AG04449 (cell line): ENCODE measurements around the gene OMD.

Experiments used
- CTCF ChIA-PET: fragments of 350-600 bp; formaldehyde crosslinking; extraction: SDS; loops from one replicate; lab custom pipeline; 2021; ENCODE audit warnings: antibody characterized with exemption; lab: Yijun Ruan, JAX
- POLR2A ChIA-PET: fragments of 400-600, 350-600 bp; formaldehyde crosslinking; extraction: SDS; loops from one replicate; lab custom pipeline; 2020; ENCODE audit warnings: antibody characterized with exemption, inconsistent platforms; lab: Yijun Ruan, JAX
- DNase-seq: peaks from one replicate; pipeline ENCODE4 v3.0.0-alpha.2; 2010; ENCODE audit warnings: low read depth, low spot score
- H3K4me3 ChIP-seq: 2 replicates; pipeline ENCODE4 v1.5.1; 2011; ENCODE audit warnings: low read depth, mild to moderate bottlenecking, control low read depth, low read length
- CTCF ChIP-seq: IDR thresholded peaks from one replicate; pipeline ENCODE4 v1.5.1; 2011; ENCODE audit warnings: mild to moderate bottlenecking, moderate library complexity, low read length, control low read depth, inconsistent platforms; ENCODE audit not compliant: insufficient read depth; ENCODE audit errors: missing control alignments

OMD gene

GRCh38 chr9:92407818-92408217 is 16.5 kb downstream of the OMD start:
- no peak for TF ChIP-seq CTCF
- POLR2A ChIA-PET, result no interaction called here
- DNase-seq, result no peak
- CTCF ChIA-PET, result interaction anchor here (0.9 to 1.0 kb wide), 2 partner anchors 21 to 226 kb away, joined by 3 to 4 read pairs; no protein-coding TSS in a partner anchor
- no peak overlapping the region for H3K4me3 ChIP-seq

GRCh38 chr9:92406477-92406876 is 17.8 kb downstream of the OMD start:
- no peak for DNase-seq
- CTCF ChIA-PET, result no interaction called here
- no peak overlapping the region for H3K4me3 ChIP-seq
- POLR2A ChIA-PET, result no interaction called here
- TF ChIP-seq CTCF, result no peak

GRCh38 chr9:92405818-92406217 is 18.5 kb downstream of the OMD start:
- no peak for TF ChIP-seq CTCF
- POLR2A ChIA-PET, result no interaction called here
- H3K4me3 ChIP-seq, result no peak overlapping the region
- CTCF ChIA-PET, result no interaction called here
- no peak for DNase-seq

- TF ChIP-seq CTCF, result no peak
Measured at GRCh38 chr9:92404042-92404836, 20.0 kb downstream of the OMD start, which contains the start of gene OGN. TSS of gene OGN (minus strand) at chr9:92404578. CDS start at chr9:92403407, 1,171 bp downstream.

GRCh38 chr9:92402826-92403745 is 21.2 kb downstream of the OMD start:
- H3K4me3 ChIP-seq, result no peak overlapping the region
- DNase-seq, result no peak
- POLR2A ChIA-PET, result no interaction called here
- no peak for TF ChIP-seq CTCF
- CTCF ChIA-PET, result interaction anchor here (1.1 to 1.6 kb wide), 2 partner anchors 10 to 16 kb away, joined by 3 to 4 read pairs; no protein-coding TSS in a partner anchor

More at GRCh38 chr9:92404042-92404836, 20.0 kb downstream of the OMD start, which contains the start of gene OGN:
- CTCF ChIA-PET, result interaction anchor here (1.1 to 1.6 kb wide), 2 partner anchors 11 to 15 kb away, joined by 3 to 4 read pairs; no protein-coding TSS in a partner anchor
- POLR2A ChIA-PET, result no interaction called here
- H3K4me3 ChIP-seq, result no peak within 1 kb of the TSS
- peak; percentile 21 for DNase-seq
